ENCODE data around the gene MERTK.
A peak's percentile ranks its signal among the peaks of the same experiment; 100 is the strongest.
"Not testable (repeated sequence)": the region's sequence is repeated elsewhere in the genome, so short reads cannot be mapped to it uniquely, and the experiment has no call there.

Gene MERTK

GRCh38 chr2:111897924-111898702 is at the start of gene MERTK:
Gene MERTK (plus strand): TSS chr2:111898607. CDS start chr2:111898736, 129 bp downstream.
- peak; percentile 31 for DNase-seq

GRCh38 chr2:111850646-111851045 is 47.8 kb upstream of the MERTK start:
- DNase-seq: peak; percentile 27

DNA sequence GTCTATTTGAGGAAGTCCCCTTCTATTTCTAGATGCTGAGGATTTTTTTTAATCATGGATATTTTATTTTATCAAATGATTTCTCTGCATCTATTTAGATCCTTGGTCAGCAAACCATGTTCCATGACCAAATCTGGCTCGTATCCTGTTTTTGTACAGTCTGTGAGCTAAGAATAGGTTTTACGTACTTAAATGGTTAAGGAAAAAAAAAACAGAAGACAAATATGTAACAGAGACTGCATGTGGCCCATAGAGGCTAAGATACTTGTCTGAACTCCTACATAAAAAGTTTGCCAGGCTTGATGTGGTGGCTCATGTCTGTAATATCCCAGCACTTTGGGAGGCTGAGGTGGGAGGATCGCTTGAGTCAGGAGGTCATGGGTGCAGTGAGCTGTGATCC is 45.9 kb upstream of the MERTK start:
- DNase-seq: not testable (repeated sequence)

DNA sequence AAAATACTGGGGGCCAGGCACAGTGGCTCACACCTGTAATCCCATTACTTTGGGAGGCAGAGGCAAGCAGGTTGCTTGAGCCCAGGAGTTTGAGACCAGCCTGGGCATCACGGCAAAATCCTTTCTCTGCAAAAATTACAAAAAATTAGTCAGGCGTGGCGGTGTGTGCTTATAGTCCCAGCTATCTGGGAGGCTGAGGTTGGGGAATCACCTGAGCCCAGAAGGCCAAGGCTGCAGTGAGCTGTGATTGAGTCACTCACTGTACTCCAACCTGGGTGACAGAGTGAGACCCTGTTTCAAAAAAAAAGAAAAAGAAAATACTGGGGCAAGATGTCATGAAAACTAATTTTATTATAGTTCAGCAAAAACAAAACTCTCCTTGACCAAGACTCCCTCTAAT is 38.4 kb upstream of the MERTK start:
- DNase-seq: not testable (repeated sequence)

DNA sequence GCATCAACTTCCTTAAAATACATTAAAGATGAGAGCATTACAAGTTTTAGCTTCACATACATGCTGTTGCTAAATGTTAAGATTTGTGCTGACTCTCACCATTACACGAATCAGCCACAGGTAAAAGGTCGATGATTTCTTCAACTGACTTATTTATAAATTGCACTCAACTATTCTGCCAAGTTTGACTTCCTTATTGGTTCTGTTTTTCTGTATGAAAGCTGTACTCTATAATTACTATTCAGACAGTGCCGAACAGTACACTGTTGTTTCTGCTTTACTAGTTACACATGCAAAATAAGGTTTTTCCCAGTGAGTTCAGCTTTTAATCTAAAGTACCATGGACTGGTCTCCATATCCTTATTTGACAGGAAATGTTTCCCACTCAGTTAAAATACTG is 33.3 kb upstream of the MERTK start:
- not testable (repeated sequence) for DNase-seq

DNA sequence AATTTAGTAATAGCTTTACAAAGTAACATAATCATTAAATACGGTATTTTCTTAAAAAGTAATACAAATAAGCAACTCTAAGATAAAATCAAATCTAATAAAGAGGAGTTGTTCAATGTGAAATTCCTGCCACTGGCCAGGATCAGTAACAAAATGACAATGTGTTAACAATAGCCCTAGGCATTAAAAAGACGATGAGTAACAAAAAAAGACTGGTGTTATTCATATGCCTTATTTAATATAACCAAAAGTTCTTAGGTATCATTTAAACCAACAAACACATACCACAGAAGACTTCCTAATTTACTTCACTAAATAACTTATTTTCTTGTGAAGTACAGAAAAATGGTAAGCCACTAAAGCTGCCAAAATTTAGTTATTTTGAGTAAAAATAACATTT is 25.6 kb upstream of the MERTK start:
- DNase-seq: not testable (repeated sequence)

- peak; percentile 84 for DNase-seq
Measured at GRCh38 chr2:111883661-111884591, 14.5 kb upstream of the MERTK start, which contains the start of gene ANAPC1. Gene ANAPC1 (minus strand): TSS chr2:111884193. CDS start chr2:111880825, 3,368 bp downstream.

- no peak for DNase-seq
Measured at GRCh38 chr2:111884592-111884964, 13.8 kb upstream of the MERTK start.

GRCh38 chr2:111896024-111896423 is 2.4 kb upstream of the MERTK start:
- no peak for DNase-seq

GRCh38 chr2:111896576-111896975 is 1.8 kb upstream of the MERTK start:
- no peak for DNase-seq

- DNase-seq: no peak
Measured at GRCh38 chr2:111897630-111897923, 830 bp upstream of the MERTK start.

GRCh38 chr2:111898703-111899514 is 502 bp downstream of the MERTK start:
- DNase-seq: peak; percentile 3

GRCh38 chr2:111900859-111901258 is 2.5 kb downstream of the MERTK start:
- no peak for DNase-seq

GRCh38 chr2:111903516-111903915 is 5.1 kb downstream of the MERTK start:
- no peak for DNase-seq

DNA sequence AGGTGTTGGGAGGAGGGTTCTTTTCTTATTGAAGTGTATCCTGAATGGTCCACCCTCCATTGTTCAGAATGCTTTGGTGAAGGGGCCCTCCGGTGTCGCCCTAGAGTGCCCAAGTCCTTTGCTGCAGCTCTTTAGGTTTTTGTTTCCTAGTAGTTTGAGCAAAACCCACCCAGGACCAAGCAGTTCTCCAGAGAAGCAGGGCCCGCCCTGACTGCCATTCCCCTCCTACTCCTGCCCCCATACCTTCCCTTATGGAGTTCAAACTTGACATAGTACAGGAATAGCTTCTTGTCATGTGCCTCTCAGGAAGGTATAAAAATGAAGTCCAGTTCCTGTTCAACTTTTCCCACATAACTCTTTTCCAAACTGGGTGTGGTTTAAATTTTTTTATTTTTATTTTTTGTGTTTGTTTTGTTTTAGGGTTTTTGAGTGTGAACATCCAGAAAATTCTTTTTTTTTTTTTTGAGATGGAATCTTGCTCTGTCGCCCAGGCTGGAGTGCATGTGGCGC is 5.6 kb downstream of the MERTK start:
- no peak for DNase-seq

DNA sequence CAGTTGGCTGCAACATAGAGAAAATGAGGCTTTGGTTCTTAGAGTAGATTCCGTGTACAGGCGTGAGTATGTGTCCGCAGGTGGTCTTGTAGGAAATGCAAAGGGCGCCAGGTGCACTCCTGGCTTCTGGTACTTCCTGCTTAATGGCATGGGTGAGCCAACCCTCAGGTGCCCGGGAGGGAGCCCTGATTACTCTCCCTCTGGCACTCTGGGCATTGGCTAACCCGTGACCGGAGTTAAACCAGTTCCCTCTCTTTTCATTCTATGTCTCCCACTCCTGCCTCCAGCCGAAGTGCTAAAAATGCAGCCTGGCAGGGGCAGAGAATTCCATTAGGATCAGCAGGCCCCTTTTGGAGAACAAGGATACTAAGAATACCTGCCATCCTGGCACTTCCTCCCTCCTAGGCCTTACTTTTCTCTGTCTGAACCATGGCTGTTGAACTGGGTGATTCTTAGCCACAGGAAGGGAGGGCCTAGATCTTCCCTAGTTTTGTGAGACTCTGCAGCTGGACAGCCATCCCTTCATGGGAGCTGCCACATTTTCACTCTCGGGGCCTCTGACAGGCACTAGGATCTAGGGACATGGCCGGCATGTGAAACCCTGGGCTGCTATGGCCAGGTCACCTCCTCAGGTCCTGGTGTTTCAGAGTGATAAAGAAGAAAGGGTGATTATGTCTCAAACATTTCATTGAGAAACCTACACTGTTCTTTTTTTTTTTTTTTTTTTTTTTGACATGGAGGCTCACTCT is 6.5 kb downstream of the MERTK start:
- no peak for DNase-seq

GRCh38 chr2:111905475-111905869 is 7.1 kb downstream of the MERTK start:
- not testable (repeated sequence) for DNase-seq

- DNase-seq: no peak
Measured at GRCh38 chr2:111905990-111906735, 7.8 kb downstream of the MERTK start.

DNA sequence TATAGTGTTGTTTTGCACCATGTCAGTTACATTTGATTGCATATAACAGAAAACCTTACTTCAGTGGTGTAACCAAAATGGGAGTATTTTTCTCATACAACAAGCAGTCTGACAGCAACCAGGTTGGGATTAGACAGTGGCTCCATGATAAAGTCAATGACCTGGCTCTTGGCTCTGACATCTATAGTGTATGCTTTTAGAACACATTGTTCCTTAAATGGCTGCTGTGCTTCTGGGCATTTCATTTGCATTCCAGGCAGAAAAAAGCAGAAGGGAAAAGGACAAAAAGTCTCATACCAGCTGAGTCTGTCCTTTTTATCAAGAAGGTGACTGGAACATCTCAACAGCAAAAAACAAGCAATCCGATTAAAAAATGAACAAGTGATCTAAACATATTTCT is 10.2 kb downstream of the MERTK start:
- DNase-seq: no peak

GRCh38 chr2:111909079-111909478 is 10.7 kb downstream of the MERTK start:
- DNase-seq: no peak

GRCh38 chr2:111909997-111910396 is 11.6 kb downstream of the MERTK start:
- not testable (repeated sequence) for DNase-seq

Data from CD4-positive, alpha-beta T cell treated with Interleukin-17A for 1 hour (primary cell).